Stimulated activated CD4-positive, alpha-beta T cell treated with anti-CD3 and anti-CD28 coated beads, Interleukin-2, amount 100 ng/mL, for 24 hours (primary cell): Measurements from ENCODE around the gene CYB561D2.
"Not testable (repeated sequence)": the region's sequence is repeated elsewhere in the genome, so short reads cannot be mapped to it uniquely, and the experiment has no call there.

ENCODE experiments used
- DNase-seq, 2 donors: peaks; one replicate each; pipeline ENCODE4 v3.0.0-alpha.2; 2020

Gene CYB561D2

GRCh38 chr3:50350527-50351322 lies at the start of gene CYB561D2, which contains the start of gene NPRL2:
CYB561D2 (plus strand) TSS chr3:50350862; CDS start chr3:50351434, 572 bp downstream.
NPRL2 (minus strand) TSS chr3:50350775; CDS start chr3:50350652, 123 bp downstream.
- DNase-seq, result peak; percentile 99

DNA sequence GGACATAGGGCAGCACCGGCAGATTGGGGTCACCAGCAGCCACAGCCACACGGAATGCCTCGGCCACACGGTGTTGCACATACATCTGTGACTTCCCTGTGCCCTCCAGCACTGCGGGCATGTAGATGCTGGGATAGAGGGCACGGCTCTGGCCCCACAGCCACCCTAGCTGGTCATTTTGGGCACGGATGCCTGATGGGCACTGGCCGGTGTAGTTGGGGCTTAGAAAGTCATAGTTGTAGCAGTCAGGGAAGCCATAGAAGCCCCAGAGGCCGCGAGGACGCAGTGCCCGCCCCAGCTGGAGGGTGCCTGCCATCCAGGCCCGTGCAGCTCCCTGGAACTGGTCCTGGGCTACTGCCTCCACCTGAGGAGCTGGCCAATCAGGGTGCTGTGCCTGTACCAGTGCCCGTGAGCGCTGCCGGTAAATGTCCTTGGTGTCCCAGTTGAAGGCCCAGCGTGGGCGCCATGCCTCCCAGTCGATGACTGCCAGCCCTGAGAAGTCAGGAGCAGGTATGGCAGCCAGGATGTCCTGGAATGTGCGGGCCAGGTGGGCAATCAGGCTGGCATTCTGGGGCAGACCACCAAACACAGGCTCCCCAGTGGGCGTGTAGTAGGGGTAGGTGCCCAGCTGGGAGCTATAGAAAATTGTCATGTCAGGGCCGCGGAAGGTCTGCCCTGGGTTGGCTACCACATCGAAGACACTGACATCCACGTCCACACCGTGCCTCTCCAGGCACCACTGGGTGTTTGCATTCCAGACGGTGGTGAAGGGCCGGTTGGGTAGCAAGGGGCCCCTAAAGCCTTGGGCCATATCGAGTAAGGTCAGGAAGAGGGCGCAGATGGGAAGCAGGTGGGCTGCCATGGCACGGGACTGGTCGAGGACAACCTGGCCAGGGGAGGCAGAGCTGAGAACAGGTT lies 48.3 kb upstream of the CYB561D2 start:
- no peak for DNase-seq

- no peak for DNase-seq
Measured at GRCh38 chr3:50303013-50303815, 47.4 kb upstream of the CYB561D2 start, which contains the start of gene HYAL1. HYAL1 (minus strand) TSS chr3:50303574; CDS start chr3:50302956, 618 bp downstream.

DNA sequence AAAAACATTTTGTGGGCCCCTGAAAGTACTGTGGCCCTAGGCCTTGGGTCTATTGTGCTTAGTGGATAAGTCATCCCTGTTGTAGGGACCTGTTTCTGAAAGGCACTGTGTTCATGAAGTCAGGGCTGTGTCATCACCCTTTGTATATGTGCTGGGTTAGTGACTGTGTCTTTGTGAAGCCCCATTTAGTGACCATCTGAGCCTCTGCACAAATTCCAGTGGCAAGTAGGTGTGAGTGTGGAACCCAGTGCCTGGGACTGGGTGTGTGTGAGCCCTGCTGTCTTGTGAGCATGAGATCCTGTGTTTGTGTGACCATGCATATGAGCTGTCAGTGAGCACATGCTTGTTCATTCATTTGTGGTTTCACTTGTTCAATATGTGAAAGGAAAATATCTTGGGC lies 46.1 kb upstream of the CYB561D2 start:
- DNase-seq, result no peak

- DNase-seq, result not testable (repeated sequence)
Measured at GRCh38 chr3:50312041-50312440, 38.6 kb upstream of the CYB561D2 start.

- no peak for DNase-seq
Measured at GRCh38 chr3:50314342-50314741, 36.3 kb upstream of the CYB561D2 start.

DNA sequence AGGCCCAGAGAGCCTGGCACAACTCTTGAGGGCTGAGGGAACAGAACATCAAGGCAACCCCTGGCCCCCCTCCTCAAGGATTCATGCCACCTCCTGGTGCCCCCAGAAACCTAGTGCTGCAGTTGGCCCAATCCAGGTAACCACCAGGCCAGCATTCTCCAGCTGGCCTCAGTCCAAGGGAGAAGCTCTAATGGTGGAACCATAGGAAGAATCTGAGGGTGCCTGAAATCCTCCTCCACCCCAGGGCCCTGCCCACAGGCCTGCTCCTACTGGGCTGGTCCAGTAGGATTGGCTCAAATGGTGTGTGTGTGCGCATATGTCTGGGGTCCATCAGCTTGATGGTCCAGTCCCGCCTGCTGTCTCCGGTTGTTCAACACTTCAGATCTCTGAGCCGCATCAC lies 35.8 kb upstream of the CYB561D2 start:
- no peak for DNase-seq

GRCh38 chr3:50316657-50317242 lies 33.9 kb upstream of the CYB561D2 start:
- DNase-seq, result peak; percentile 52 to 63

DNA sequence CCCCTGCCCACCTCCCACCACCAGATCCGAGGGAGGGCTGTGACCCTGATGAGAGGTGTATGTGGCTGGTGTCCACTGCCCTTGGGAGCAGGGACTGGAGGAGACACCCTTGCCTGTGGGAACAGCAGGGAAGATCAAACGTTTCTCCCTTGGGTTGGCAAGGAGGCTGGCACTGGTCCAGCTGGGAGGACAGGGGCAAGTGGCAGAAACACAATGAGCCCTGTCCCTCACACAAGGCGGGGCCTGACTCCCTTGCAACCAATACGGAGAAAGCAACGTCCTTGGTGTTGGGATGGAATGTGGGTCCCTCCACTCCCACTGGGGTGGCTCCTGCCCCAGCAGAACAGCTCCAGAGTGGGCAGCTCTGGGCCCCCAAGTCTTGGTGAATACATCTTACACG lies 33.4 kb upstream of the CYB561D2 start:
- DNase-seq, result no peak

- no peak for DNase-seq
Measured at GRCh38 chr3:50318163-50318562, 32.5 kb upstream of the CYB561D2 start.

DNA sequence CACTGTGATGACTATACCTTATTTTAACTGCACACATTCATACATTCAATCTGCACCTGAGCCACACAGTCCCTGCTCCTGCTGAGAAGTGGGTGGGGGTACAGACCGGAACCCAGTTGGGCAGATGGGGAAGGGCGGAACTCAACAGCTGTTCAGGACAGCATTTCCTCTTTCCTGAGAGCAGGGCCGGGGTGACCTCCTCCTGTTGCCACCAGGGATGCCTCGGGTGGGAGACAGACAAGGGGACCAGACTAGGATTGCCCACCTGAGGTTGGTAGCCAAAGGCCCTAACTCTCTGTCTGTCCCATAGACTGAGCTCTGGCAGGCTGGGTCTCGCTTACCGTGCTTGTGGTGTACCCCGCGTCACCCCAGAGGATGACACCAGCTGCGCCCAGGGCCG lies 32.0 kb upstream of the CYB561D2 start:
- DNase-seq, result no peak

DNA sequence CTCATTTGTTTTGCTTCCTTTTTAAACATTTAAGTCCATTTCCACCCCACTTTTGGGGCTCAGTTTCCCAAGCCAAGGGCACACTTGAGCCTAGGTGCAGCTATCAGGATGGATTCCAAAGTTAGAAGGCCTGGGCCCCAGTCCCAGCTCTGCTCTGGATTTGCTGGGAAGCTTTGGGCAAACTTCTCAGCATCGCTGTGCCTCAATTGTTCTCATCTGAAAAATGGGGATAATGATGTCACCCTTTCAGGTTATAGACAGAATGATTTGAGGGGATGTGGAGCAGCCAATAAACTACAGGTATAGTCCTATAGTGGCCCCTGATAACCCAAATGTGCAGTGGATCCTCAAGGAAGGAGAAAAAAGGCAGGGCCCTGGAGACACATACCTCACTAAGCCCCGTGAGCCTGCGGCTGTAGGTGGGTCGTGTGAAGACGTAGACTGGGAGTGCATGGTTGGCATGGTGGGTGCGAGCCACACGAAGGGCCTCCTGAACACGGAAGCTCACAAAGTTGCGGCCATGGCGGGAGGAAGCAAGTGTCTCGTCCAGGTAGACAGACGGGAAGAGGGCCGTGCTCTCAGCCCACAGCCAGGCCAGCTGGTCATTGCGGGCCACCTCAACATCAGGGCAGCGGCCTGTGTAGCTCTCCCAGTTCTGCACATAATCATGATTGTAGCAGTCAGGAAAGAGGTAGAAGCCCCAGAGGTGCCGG lies 31.3 kb upstream of the CYB561D2 start:
- DNase-seq, result no peak

DNA sequence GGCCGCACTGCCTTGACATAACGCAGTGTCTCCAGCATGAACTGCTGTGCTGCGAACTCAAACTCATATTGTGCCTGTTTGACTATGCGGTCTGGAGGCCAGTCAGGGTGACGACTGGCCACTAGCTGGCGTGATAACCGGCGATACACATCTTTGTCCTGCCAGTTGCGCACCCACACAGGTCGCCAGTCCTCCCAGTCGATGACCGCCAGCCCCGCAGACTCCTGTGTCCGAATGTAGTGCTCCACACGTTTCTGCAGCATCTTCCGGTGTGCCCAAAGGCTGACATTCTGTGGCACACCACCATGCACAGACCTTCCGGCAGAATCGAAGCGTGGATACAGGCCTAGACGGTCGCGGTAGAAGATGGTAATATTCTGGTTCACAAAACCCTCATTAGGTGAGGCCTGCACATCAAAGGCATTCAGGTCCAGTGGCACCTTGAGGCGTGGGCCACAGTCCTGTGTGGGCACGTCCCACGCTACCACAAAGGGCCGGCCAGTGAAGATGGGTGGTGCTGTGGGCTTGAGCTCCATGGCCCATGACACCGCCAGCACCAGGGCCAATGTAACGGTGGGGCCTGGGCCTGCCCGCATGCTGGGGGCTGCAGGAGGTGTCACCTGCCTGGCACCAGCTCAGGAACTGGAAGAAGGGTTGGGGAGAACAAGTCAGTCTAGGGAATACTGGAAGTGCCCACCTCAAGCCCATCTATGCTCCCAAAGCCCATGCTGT lies 30.6 kb upstream of the CYB561D2 start:
- no peak for DNase-seq

GRCh38 chr3:50320853-50321335 lies 29.8 kb upstream of the CYB561D2 start:
- DNase-seq, result peak; percentile 73 to 75

- peak; percentile 85 to 87 for DNase-seq
Measured at GRCh38 chr3:50321336-50322114, 29.1 kb upstream of the CYB561D2 start.

DNA sequence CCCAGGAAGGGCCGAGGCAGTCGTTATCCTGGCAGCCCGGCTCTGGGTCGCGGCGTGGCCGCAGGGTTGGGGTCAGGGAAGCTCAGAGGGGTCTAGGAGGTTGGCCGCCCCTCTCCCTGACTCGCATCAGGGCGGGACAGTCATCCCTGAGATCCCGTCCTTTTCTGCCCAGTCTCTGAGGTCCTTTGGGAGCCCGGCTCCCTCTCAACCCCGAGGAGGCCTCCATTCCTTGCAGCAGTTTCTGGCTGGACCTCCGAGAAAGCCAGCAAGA lies 28.6 kb upstream of the CYB561D2 start:
- DNase-seq, result no peak

DNA sequence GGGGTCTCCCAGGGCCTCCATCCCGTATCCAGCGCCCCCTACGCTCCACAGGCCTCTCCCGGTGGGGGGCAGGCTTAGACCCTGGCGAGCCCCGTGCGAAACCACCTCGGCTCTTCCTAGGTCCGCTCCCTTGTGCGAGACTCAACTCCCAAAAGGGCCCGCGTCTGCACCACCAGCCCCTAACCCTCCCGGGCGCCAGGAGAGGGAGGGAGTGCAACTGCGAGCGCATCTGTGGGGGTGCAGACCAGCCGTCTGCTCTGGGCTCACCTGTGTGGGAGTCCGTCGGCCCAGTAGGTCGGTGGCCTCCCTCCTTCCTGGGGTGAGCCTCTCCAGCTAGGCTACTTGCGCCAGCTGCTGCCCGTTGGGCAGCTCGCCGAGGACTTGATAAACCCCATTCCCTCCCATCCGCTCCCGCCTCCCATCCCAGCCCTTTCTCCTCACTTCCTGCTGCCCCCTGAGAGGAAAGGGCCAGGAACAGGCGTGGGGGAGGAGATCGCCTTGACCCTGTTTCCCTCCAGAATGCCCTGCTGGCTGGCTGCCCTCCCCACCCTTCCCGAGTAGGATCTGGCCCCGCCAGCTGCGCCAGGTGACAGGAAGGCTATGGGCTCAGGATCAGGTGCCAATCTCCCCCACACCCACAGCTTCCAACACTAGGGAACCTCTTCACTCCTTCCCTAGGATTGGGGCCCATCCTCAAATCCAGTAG lies 28.1 kb upstream of the CYB561D2 start, which contains the start of gene HYAL2:
HYAL2 (minus strand) TSS at position 360 of the 706 bp plus-strand sequence. CDS start 2,256 bp downstream, outside the sequence.
- no peak for DNase-seq

GRCh38 chr3:50323092-50323600 lies 27.5 kb upstream of the CYB561D2 start:
- DNase-seq, result no peak

GRCh38 chr3:50323614-50324199 lies 27.0 kb upstream of the CYB561D2 start:
- DNase-seq, result no peak
